ENCODE measurements around the gene MROH2A.

Gene MROH2A

DNA sequence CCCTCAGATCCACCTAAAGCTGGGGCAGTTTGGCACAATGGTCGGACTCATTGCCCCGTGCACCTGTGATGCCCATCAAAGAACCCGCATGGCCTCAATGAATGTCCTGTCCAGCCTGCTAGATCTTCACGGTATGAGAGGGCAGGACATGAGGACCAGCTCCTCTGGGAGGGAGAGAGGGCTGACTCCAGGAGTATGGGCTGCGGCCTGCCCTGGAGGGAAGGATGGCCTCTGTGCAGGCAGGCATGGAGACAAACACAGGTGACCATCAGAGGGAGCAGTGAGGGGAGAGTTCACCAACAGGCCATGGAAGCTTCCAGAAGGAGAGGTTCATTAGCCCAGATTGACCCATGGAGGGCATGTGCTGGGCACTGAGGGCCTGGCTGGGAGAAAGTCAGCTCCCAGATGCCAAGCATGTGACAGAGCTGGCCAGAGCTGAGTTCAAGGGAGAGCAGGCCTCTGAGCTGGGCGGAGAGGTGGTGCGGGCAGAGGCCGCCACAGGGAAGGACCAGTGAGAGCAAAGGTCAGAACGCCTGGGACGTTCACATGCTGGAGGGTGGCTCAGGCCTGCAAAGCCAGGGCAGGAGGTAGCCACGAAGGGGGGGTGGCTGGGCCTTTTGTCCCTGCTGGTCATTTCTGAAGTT lies 40.0 kb downstream of the MROH2A start:
- DNase-seq (ENCODE audit: low spot score): no peak

GRCh38 chr2:233818639-233819621 lies 40.8 kb downstream of the MROH2A start:
- no peak for DNase-seq (ENCODE audit: low spot score)

- no peak for DNase-seq (ENCODE audit: low spot score)
Observed at GRCh38 chr2:233819884-233820773, 42.0 kb downstream of the MROH2A start.

GRCh38 chr2:233820774-233821105 lies 42.6 kb downstream of the MROH2A start:
- no peak for DNase-seq (ENCODE audit: low spot score)

GRCh38 chr2:233821196-233821595 lies 43.1 kb downstream of the MROH2A start:
- DNase-seq (ENCODE audit: low spot score): no peak

DNA sequence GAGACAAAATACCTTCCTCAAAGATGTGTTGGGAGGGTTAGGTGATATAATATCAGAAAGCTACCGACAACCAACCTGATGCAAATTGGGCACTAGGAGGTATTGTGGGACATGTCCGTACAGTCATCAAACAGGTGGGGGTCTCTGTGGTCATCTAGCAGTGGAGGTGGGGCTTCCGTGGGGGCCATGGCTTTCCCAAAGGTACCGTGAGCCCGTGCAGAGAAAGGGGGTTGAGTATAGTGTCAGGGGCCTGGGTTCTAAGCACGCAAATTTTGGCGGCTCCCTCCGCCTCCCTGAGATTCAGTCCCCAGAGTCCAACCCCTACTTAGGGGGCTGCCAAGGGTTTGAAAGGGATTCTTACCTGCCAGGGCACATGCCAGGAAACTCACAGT lies 43.6 kb downstream of the MROH2A start:
- DNase-seq (ENCODE audit: low spot score): no peak

DNA sequence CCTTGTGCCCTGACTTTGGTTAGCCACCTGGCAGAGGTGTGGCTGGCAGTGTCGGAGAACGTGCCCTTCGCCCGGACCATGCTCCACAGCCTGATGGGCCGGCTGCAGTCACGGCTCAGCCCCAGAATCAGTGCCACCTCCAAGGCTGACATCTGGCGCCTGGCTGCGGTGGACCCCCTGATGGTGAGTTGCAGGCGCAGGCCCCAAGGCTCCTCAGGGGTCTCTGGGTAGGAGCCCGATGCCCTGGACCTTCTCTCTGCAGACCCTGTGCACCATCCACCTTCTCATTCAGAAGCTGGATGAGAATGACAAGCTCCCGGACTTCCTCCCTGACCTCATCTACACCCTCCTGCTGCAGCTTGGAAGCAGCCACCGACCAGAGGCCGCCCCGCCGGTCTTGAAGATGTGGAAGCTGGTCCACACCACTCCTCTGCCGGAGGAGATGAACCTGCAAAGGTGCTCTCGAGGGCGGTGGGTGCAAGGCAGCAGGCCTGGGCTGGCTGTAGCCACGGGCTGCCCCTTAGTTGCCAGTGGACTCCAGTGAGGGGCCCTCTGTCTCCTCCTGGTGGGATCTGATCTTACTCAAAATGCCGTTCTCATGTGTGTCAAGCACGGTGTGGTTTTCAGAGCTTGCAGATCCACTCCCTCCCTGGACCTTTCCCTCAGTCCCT lies 44.1 kb downstream of the MROH2A start:
- DNase-seq (ENCODE audit: low spot score): no peak

DNA sequence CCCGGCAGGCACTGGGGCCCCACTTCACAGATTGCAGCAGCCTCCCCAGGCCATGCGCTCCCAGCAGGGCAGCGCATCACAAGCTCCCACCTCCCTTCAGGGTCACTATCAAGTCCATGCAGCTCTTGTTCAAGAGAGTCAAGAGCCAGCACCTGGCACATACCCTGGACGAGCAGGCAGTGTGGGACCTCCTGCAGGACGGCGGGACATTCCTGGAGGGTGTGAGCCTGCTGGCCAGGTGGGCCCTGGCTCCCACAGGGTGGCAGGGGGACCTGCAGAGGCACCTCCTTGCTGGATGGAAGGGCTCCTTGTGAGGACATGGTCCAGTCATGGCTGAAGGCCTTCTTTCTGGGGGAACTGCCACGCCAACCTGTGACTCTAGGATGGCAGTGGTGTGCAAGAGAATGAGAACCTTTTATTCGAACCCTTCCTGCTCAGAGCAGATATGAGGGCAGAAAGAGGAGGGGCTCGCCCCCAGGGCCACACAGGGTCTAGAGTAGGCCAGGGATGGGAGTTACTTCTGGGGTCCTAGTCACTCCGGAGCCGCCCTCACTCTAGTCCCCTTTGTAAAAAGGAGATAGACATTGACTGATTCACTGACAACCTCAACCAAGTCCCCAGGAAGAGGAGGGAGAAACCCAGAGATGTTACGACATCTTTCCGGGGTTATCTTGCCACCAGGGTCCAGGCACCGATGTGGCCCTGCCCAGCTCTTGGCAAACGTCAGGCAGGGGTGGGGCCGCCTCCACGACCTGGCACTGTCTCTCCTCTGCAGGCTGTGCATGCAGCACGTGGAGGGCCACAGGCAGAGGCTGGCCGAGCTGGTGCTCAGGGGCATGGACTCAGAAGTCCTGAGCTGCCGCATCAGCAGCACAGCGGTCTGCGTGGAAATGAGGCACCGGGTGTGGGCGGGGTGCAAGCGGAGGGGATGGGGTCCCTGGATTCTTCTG lies 44.9 kb downstream of the MROH2A start:
- no peak for DNase-seq (ENCODE audit: low spot score)

- DNase-seq (ENCODE audit: low spot score): no peak
Observed at GRCh38 chr2:233823731-233824121, 45.6 kb downstream of the MROH2A start.

DNA sequence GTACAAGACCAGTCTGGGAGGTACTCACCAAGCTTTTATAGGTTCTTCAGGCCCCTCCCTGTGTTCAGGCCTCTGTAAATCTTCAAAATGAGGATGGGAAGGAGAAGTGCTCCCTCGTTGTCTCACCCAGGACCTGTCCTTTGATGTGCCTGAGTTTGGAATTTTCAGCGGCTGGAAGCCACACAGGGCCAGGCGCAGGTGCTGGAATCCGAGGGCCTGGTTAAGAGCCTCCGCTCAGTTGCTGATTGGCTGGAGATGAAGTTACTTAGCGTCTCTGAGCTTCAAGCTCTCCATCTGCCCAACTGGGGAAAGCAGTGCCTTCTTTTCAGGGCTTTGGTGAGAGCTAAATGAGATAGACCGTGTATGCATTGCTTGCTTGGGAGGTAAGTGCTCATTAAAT lies 46.2 kb downstream of the MROH2A start:
- no peak for DNase-seq (ENCODE audit: low spot score)

GRCh38 chr2:233828546-233829192 lies 50.5 kb downstream of the MROH2A start:
- DNase-seq (ENCODE audit: low spot score): no peak

DNA sequence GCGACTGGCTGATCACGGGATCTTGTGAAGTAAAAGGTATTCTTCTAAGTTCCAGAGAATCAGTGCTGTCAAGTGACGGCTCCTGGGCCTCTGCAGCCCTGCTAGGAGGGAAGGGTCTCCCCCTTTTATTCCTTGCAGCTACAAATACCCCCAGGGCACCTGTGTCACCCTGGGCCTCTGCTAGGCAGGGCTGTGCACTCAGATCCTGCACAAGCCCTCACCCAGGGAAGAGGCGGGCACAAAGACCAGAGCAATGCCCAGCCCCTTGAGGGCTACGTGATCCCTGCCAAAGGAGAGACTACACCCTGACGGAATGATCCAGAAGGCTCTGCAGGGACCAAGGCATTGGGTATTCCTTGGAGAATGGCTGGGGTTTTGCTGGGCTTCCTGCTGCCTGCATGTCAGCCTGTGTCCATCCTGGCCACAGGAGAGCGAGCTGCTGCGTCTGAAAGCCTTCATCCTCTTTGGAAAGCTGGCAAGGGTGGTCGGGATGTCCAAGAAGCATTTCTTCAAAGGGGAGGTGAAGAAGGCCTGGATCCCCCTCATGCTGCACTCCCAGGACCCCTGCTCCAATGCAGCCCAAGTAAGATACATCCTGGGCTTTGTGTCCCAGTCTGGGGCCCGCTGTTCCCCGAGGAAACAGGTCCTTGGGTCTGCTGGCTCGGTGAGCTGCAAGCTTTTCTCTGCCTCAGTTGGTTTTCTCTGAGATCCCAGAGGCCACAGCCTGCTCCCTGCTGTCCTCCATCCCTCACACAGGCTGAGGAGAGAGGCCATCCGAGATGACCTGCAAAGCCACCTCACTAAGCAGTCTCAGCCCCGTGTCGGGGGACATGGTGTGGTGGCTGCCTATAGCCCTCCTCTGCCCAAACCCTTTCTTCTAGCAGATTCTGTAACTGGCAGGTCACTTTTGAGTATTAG lies 51.3 kb downstream of the MROH2A start:
- no peak for DNase-seq (ENCODE audit: low spot score)

DNA sequence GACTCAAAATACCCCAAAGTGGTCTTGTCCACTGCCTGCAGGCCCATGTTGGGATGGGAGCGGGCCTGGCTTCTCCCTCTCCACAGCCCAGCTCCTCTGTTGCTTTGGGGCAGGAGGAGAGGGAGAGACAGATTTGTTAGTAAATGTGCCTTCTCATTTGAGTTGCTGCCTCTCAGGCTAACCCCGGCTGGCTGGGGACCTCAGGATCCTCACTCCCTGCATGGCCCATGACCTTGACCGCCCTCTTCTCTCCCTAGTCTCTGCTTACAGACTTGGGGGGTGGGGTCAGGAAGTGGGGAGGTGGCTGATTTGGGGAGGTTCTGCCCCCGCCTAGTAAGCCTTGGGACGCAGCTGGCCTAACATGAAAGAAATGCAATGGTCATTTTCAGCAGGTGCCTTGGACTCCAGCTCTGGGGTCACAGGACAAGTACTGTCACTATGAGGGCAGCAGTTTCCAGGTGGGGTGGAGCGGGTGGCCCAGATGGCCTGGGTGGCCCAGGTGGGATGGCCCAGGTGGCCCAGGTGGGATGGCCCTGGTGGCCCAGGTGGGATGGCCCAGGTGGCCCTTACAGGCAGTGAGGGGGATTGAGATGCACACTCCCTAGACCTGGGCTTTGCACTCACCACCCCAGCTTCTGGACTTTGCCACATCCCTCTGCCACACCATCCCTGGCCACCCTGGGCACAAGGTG lies 52.1 kb downstream of the MROH2A start:
- no peak for DNase-seq (ENCODE audit: low spot score)

DNA sequence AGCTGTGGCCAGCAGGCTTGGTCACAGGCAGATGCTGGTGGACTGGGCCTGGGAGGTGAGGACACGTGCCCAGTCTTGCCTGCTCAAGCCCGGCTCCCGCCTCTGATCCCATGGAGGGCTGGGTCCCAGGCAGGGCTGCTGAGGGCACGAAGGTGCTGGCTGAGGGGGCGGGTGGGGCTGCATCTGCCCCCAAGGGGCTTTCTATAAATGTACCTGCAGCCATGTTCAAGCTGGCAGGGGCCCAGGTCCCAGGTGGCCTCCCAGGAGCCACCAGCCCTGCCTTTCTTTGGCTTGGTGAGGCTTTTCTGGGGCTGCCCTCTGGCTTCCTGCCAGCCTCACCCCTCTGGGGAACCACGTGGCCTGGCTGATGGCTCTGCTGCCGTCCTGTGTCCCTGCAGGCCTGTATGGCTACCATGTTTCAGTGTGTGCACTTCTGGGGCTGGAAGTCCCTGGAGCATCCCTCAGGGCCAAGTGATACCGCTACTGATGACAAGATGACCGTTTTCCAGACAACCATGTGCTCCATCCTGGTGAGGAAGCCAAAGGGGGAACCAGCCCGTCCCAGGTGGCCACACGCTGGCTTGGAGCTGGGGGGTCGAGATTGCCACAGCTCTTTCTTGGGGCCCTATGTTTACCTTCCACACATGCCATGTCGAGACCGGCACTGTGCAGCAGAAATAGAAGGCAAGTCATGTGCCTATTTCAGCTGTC lies 53.0 kb downstream of the MROH2A start:
- no peak for DNase-seq (ENCODE audit: low spot score)

DNA sequence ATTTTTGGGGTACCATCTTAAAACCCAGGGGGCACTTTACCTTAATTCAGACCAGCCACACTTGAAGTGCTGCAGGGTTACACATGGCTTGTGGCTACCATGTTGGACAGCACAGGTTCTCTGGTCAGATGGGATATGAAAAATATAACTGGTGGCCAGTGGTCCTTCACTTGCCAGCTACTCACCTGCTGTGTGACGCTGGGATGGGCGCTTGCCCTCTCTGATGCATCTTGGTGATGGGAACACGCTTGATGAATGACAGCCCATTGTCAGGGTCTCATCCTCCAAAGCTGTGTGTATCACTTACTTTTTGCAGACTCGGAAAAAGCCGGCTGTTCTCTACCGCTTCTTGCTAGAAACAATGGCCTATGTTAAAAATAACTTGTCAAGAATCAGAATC lies 53.7 kb downstream of the MROH2A start:
- DNase-seq (ENCODE audit: low spot score): no peak

GRCh38 chr2:233832414-233832813 lies 54.3 kb downstream of the MROH2A start:
- no peak for DNase-seq (ENCODE audit: low spot score)

DNA sequence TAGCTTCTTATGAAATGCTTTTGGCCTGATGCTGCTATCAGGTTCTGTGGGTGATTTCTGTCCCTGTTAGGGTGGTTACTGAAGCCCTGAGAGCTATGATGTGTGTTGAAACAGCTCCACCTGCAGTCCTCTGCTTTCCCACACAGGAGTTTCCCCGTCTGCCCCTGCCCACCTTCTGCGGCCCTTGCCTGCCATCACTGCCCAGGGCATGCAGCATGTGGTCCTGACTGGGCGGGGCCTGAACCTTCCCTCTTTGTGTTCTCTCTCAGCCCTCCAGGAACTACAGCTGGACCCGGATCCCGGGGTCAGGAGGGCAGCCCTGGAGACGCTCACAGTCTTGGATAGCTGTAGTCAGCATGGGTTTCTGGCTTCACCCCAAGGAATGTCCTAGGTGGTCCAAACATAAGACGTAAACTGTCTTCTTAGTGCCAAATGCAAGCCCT lies 54.8 kb downstream of the MROH2A start:
- no peak for DNase-seq (ENCODE audit: low spot score)
